AG04450 (cell line): ENCODE results near the gene CHST4. TPM values are rescaled to one million over a fixed set of nuclear protein-coding genes. Genes with fewer than 3 reads are reported as not detected.

Experiments
- CTCF ChIA-PET: fragments of 300-600, 350-600 bp; formaldehyde crosslinking; extraction: SDS; loops from one replicate; lab custom pipeline; 2022; ENCODE audit warnings: antibody characterized with exemption, inconsistent platforms; lab: Charles Lee
- POLR2A ChIA-PET: fragments of 350-600 bp; formaldehyde crosslinking; extraction: SDS; loops from one replicate; lab custom pipeline; 2021; ENCODE audit warnings: antibody characterized with exemption, inconsistent platforms; lab: Yijun Ruan, JAX
- DNase-seq: peaks from one replicate; pipeline ENCODE4 v3.0.0-alpha.2; 2011; ENCODE audit warnings: low read depth, low spot score
- H3K27ac ChIP-seq: one replicate; pipeline ENCODE4 v1.5.1; 2012; ENCODE audit warnings: low read depth, low read length, control low read depth
- H3K27me3 ChIP-seq: one replicate; pipeline ENCODE4 v1.6.0; 2012; ENCODE audit warnings: low read length; ENCODE audit not compliant: control insufficient read depth, insufficient read depth
- H3K4me3 ChIP-seq: 2 replicates; pipeline ENCODE4 v1.5.1; 2011; ENCODE audit warnings: mild to moderate bottlenecking, low read depth, low read length, control low read depth
- H3K9me3 ChIP-seq: 2 replicates; pipeline ENCODE4 v1.5.1; 2012; ENCODE audit warnings: low read length; ENCODE audit not compliant: control insufficient read depth, insufficient read depth
- CTCF ChIP-seq: IDR thresholded peaks from 2 replicates; pipeline ENCODE4 v1.5.1; 2011; ENCODE audit warnings: low read depth, low read length, control low read depth, inconsistent platforms
- polyA plus RNA-seq: library from polyadenylated mRNA; depleted of rRNA; stranded (reverse); fragments of >200 nt; gene quantifications from 2 replicates; pipeline ENCODE4 v1.2.3, GENCODE V29; 2011

CHST4 gene
- polyA plus RNA-seq, 1 experiment, result not detected

- Histone ChIP-seq H3K27me3 (no peaks in the 10 kb centered on the region), H3K27ac (no peak overlapping the region), H3K4me3 (no peak overlapping the region), H3K9me3 (no peaks in the 10 kb centered on the region)
- no peak for DNase-seq
- ChIA-PET CTCF (no interaction called here), POLR2A (no interaction called here)
- no peak for TF ChIP-seq CTCF
These were observed 11.8 kb upstream of the CHST4 start for GRCh38 chr16:71514476-71514875.

DNA sequence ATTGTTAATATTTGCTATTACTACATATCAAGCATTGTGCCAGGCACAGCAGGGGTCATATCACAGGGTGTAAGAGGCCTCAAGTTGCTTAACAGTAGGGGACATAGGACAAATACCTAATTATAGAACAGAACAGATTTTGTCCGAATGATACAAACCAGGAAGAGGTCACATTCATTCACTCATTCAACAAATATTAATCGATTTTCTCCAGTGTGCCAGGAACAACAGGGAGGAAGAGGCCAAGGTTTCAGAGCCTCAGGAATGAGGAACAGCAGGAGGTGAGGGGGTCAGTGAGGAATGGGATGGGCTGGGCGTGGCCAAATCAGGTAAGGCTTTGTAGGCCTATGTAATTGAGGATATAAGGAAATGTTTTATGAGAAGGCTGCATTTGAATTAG, 11.2 kb upstream of the CHST4 start:
- CTCF ChIA-PET, result no interaction called here
- no peak for DNase-seq
- no peaks in the 10 kb centered on the region for H3K27me3 ChIP-seq
- TF ChIP-seq CTCF, result no peak
- H3K9me3 ChIP-seq, result no peaks in the 10 kb centered on the region
- H3K27ac ChIP-seq, result no peak overlapping the region
- H3K4me3 ChIP-seq, result no peak overlapping the region
- POLR2A ChIA-PET, result no interaction called here

- TF ChIP-seq CTCF, result no peak
- ChIA-PET POLR2A (interaction anchor here (0.6 kb wide), 1 partner anchor 44 kb away, joined by 3 read pairs; no protein-coding TSS in a partner anchor), CTCF (interaction anchor here (1.0 kb wide), 1 partner anchor 22 kb away, joined by 5 read pairs; no protein-coding TSS in a partner anchor)
- Histone ChIP-seq H3K9me3 (no peaks in the 10 kb centered on the region), H3K27me3 (no peaks in the 10 kb centered on the region), H3K27ac (no peak overlapping the region), H3K4me3 (no peak overlapping the region)
- no peak for DNase-seq
These were observed 5.7 kb upstream of the CHST4 start for GRCh38 chr16:71520550-71520949.

DNA sequence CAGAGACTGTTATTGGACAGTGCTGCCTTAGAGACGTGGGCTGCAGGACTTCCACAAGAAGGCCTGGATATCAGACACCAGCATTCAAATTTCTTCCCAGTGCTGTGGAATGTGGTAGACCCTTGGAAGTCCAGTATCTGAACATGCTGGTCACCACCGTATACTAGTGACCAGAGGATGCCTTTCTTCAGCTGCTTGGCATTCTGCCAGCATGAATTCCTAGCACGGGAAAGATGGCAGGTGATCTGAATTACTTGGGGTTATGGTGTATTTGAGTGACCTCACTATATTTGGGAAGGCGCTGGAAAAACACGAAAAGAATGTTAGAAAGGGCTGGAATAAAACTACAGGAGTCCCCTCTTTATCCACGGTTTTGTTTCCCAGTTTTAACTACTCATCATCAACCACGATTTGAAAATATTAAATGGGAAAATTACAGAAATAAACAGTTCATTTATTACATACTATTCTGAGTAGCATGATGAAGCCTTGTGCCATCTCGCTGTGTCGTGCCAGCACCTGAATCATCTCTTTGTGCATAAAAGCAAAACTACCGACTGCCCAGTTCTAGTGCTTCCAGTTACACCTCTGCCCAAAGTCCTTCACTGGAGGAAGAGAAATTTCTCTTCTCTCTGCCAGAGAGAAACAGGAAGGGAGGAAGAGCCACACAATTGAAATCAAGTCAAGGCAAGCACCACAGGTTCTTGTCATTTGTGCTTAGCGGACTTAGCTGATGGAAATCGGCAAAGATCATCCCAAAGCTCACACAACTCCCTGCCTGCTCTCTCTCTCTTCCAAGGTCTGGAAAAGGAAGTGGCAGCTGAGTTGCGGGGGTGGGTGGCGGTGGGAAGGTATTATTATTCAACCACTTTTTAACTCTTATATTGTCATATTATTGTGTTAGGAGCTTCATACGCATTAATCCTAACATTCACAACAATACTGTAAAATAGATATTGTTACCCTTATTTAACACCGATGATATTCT, 1.4 kb upstream of the CHST4 start:
- Histone ChIP-seq H3K27me3 (no peaks in the 10 kb centered on the region), H3K9me3 (no peaks in the 10 kb centered on the region), H3K4me3 (no peak overlapping the region), H3K27ac (no peak overlapping the region)
- ChIA-PET CTCF (interaction anchor here (1.2 kb wide), 2 partner anchors 25 to 112 kb away, joined by 3 read pairs; no protein-coding TSS in a partner anchor), POLR2A (no interaction called here)
- TF ChIP-seq CTCF, result no peak
- no peak for DNase-seq

DNA sequence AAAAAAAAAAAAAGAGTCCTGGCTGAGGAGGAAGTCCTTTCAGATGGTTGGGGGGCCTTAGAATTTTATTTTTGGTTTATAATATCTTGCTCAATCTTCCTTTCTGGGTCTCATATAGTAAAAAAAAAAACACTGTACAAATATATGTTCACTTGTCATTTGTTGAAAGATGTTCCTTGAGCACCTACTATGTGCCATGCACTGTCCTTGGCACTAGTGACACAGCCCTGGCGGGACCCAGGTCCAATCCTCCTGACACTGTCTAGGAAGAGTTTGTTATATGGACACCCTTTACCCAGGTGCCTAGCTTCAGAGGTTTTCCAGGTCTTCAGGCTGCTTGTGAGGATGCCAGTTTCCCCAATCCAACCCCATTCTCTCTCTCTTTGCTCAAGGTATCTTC, 2.0 kb downstream of the CHST4 start:
- Histone ChIP-seq H3K27me3 (no peaks in the 10 kb centered on the region), H3K27ac (no peak overlapping the region), H3K4me3 (no peak overlapping the region), H3K9me3 (no peaks in the 10 kb centered on the region)
- ChIA-PET CTCF (interaction anchor here (0.7 kb wide), 1 partner anchor 37 kb away, joined by 4 read pairs; no protein-coding TSS in a partner anchor), POLR2A (no interaction called here)
- no peak for TF ChIP-seq CTCF
- DNase-seq, result no peak
